ENCODE results near the gene DNAH6. TPM values are rescaled to one million over a fixed set of nuclear protein-coding genes. Genes with fewer than 3 reads are reported as not detected.

DNAH6 gene
- total RNA-seq, 4 donors from 2014 or later, result 3.2 to 9.3 (median 6.3) TPM

GRCh38 chr2:84474176-84474575 is 42.1 kb upstream of the DNAH6 start:
- peak; percentile 68 to 71 for DNase-seq
- H3K27me3 ChIP-seq, result no peaks in the 10 kb centered on the region
- TF ChIP-seq POLR2A (IDR thresholded peaks at IDR 0.05), result no peak
- TF ChIP-seq CTCF (IDR thresholded peaks at IDR 0.05), result no peak
- intact Hi-C loops (cut with DNase I), result no loop called here
- no peak overlapping the region for H3K4me3 ChIP-seq (replicated peaks in 1 of 3)
- peak overlapping the region; percentile 54 to 73 (median 63) for H3K27ac ChIP-seq
- peaks cover 24 to 31% of the 10 kb centered on the region in 2 donors for H3K4me1 ChIP-seq
- no peaks in the 10 kb centered on the region for H3K36me3 ChIP-seq
- H3K9me3 ChIP-seq, result no peaks in the 10 kb centered on the region
- WGBS, 2 donors, result 26 to 32% methylated on average over 4 of the region's 4 CpGs

GRCh38 chr2:84477886-84478285 is 38.4 kb upstream of the DNAH6 start:
- peak overlapping the region in 1 of 3 donors; percentile 2 for H3K27ac ChIP-seq
- no peak overlapping the region for H3K4me3 ChIP-seq (replicated peaks in 1 of 3)
- no peaks in the 10 kb centered on the region for H3K27me3 ChIP-seq
- no peak for DNase-seq
- intact Hi-C loops (cut with DNase I), result no loop called here
- WGBS, 2 donors, result 29 to 32% methylated on average over 1 of the region's 1 CpG
- no peaks in the 10 kb centered on the region for H3K36me3 ChIP-seq
- TF ChIP-seq POLR2A (IDR thresholded peaks at IDR 0.05), result no peak
- no peak for TF ChIP-seq CTCF (IDR thresholded peaks at IDR 0.05)
- no peaks in the 10 kb centered on the region for H3K9me3 ChIP-seq
- peaks cover 14 to 23% of the 10 kb centered on the region in 2 donors for H3K4me1 ChIP-seq

GRCh38 chr2:84478867-84479266 is 37.4 kb upstream of the DNAH6 start:
- Histone ChIP-seq H3K4me3 (replicated peaks in 1 of 3) (no peak overlapping the region), H3K4me1 (peaks cover 8 to 17% of the 10 kb centered on the region in 2 donors), H3K36me3 (no peaks in the 10 kb centered on the region), H3K9me3 (no peaks in the 10 kb centered on the region), H3K27ac (no peak overlapping the region), H3K27me3 (no peaks in the 10 kb centered on the region)
- intact Hi-C loops (cut with DNase I), result no loop called here
- WGBS, 2 donors, result 98 to 100% methylated on average over 3 of the region's 3 CpGs
- DNase-seq, result no peak
- TF ChIP-seq CTCF (IDR thresholded peaks at IDR 0.05) (no peak), POLR2A (IDR thresholded peaks at IDR 0.05) (no peak)

DNA sequence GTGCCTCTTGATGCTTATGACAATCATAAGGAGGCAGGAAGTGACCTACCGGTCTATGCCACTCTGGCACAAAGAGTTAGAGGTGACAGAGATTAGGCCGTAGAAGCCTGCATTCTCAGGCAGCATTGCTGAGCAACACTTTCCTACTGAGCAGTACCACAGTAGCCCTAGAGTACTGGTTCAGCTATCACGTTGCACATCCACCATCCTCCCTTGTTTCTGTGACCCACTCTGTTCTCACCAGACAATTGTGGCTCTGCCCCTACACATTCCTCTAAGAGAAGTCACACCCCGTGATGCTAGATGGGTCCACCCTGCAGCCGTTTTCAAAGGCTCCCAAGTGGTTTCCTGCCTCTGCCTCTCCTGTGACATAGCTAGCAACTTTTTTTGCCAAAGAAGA is 34.6 kb upstream of the DNAH6 start:
- DNase-seq, result no peak
- no peak overlapping the region for H3K27ac ChIP-seq
- WGBS, 2 donors, result 71% methylated on average over 5 of the region's 5 CpGs
- H3K36me3 ChIP-seq, result no peaks in the 10 kb centered on the region
- H3K4me3 ChIP-seq (replicated peaks in 1 of 3), result no peak overlapping the region
- H3K27me3 ChIP-seq, result no peaks in the 10 kb centered on the region
- intact Hi-C loops (cut with DNase I), result no loop called here
- no peaks in the 10 kb centered on the region for H3K9me3 ChIP-seq
- peaks cover 7 to 10% of the 10 kb centered on the region in 2 donors for H3K4me1 ChIP-seq
- TF ChIP-seq CTCF (IDR thresholded peaks at IDR 0.05) (no peak), POLR2A (IDR thresholded peaks at IDR 0.05) (no peak)

- intact Hi-C loops (cut with DNase I), result no loop called here
- DNase-seq, result no peak
- WGBS, 2 donors, result 62 to 65% methylated on average over 3 of the region's 3 CpGs
- TF ChIP-seq CTCF (IDR thresholded peaks at IDR 0.05) (no peak), POLR2A (IDR thresholded peaks at IDR 0.05) (no peak)
- Histone ChIP-seq H3K27ac (no peak overlapping the region), H3K9me3 (no peaks in the 10 kb centered on the region), H3K36me3 (no peaks in the 10 kb centered on the region), H3K4me1 (peaks cover 12 to 16% of the 10 kb centered on the region in 2 donors), H3K27me3 (no peaks in the 10 kb centered on the region), H3K4me3 (replicated peaks in 1 of 3) (no peak overlapping the region)
Observed at GRCh38 chr2:84482603-84483002, 33.7 kb upstream of the DNAH6 start.
